Measurements from ENCODE around the gene ARHGAP29.

DNA sequence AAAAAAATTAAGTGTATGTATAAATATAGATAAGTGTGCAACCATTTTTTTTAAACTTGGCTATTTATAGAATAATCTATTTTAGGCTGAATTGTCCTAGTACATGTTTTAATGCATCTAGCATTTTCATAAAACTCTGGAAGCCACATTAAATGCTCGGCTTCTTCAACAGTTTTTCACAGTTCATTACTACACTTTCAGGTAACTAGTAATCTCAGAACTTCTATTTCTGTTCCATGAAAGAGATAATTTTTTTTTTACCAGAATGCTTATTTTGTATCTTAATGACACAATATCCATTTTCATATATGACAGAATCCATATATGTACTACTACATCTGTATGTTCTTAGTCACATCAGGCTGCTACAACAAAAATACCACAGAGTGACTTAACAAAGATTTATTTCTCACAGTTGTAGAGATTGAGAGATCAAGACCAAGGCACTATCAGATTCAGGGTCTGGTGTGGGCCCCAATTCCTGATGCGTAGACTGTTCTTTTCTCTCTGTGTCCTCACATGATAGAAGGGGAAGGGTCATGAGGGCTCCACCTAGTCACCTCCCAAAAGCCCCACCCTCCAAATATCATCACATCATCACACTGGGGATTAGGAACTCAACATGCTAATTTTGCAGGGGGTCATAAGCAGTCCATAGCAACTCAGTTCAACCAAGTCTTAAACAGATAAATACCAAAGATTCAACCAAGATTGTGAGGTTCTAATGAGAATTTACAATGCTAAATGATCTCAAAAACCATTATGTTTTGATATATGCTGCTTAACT lies 43.1 kb downstream of the ARHGAP29 start:
- TF ChIP-seq, protein P1, sequence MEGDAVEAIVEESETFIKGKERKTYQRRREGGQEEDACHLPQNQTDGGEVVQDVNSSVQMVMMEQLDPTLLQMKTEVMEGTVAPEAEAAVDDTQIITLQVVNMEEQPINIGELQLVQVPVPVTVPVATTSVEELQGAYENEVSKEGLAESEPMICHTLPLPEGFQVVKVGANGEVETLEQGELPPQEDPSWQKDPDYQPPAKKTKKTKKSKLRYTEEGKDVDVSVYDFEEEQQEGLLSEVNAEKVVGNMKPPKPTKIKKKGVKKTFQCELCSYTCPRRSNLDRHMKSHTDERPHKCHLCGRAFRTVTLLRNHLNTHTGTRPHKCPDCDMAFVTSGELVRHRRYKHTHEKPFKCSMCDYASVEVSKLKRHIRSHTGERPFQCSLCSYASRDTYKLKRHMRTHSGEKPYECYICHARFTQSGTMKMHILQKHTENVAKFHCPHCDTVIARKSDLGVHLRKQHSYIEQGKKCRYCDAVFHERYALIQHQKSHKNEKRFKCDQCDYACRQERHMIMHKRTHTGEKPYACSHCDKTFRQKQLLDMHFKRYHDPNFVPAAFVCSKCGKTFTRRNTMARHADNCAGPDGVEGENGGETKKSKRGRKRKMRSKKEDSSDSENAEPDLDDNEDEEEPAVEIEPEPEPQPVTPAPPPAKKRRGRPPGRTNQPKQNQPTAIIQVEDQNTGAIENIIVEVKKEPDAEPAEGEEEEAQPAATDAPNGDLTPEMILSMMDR (IDR thresholded peaks at IDR 0.05) = no peak
- TF ChIP-seq POLR2A (IDR thresholded peaks at IDR 0.05) (no peak), EP300 (IDR thresholded peaks at IDR 0.05; ENCODE audit: low read depth) (no peak)
